Duodenal mucosa (tissue), 2 donors: ENCODE results near the gene MAGI2.
"Not testable (repeated sequence)": the region's sequence is repeated elsewhere in the genome, so short reads cannot be mapped to it uniquely, and the experiment has no call there.

Experiments
- H3K27ac ChIP-seq: one replicate; pipeline ENCODE4 v1.7.0; 2013; ENCODE audit warnings: low read depth, low read length
- H3K27me3 ChIP-seq, 2 donors: one replicate each; pipeline ENCODE4 v1.7.0; 2013; ENCODE audit warnings: low read length in 2 of 2, control low read depth in 1 of 2; ENCODE audit not compliant: insufficient read depth in 2 of 2, control insufficient read depth in 1 of 2
- H3K36me3 ChIP-seq, 2 donors: one replicate each; pipeline ENCODE4 v1.7.0; 2013; ENCODE audit warnings: low read length in 2 of 2, control low read depth in 1 of 2; ENCODE audit not compliant: insufficient read depth in 2 of 2, control insufficient read depth in 1 of 2
- H3K4me1 ChIP-seq, 2 donors: one replicate each; pipeline ENCODE4 v1.7.0; 2013; ENCODE audit warnings: low read length in 2 of 2, control low read depth in 1 of 2; ENCODE audit not compliant: insufficient read depth in 2 of 2, control insufficient read depth in 1 of 2
- H3K4me3 ChIP-seq, 2 donors: one replicate each; pipeline ENCODE4 v1.7.0; 2013; ENCODE audit warnings: low read length in 2 of 2, low read depth in 1 of 2
- H3K9ac ChIP-seq, 2 donors: one replicate each; pipeline ENCODE4 v1.7.0; 2013; ENCODE audit warnings: low read length in 2 of 2, low read depth in 1 of 2
- H3K9me3 ChIP-seq, 2 donors: one replicate each; pipeline ENCODE4 v1.7.0; 2013; ENCODE audit warnings: low read length in 2 of 2, control low read depth in 1 of 2; ENCODE audit not compliant: control insufficient read depth in 1 of 2

MAGI2 gene

DNA sequence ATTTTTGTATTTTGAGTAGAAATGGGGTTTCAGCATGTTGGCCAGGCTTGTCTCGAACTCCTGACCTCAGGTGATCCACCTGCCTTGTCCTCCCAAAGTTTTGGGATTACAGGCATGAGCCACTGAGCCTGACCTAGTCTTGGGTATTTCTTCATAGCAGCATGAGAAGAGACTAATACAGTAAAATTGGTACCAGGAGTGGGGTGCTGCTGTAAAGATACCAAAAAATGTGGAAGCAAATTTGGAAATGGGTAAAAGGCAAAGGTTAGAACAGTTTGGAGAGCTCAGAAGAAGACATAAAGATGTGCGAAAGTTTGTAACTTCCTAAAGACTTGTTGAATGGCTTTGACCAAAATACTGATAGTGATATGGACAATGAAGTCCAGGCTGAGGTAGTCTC is 433.8 kb downstream of the MAGI2 start:
- not testable (repeated sequence) for H3K36me3 ChIP-seq, H3K4me3 ChIP-seq, H3K9ac ChIP-seq, H3K9me3 ChIP-seq, H3K4me1 ChIP-seq, H3K27ac ChIP-seq, H3K27me3 ChIP-seq

DNA sequence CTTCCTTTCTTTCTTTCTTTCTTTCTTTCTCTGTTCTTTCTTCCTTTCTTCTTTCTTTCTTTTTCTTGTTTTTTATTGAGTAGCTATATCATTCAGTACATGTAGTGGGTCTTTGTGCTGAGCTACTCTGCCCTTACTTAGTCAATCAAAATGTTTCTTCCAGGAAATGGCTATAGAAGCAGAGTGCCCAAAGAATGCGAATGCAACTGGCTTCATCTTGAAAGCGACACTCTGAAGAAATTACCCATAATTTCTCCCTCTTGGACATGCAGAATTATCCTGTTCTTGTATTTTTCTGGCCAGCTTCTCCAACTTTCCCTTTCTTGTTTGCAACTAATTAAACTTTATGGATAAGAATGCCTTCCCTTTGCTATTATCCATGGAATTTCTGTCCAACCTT is 441.5 kb downstream of the MAGI2 start:
- Histone ChIP-seq H3K27me3 (no peaks in the 10 kb centered on the region), H3K36me3 (no peaks in the 10 kb centered on the region), H3K4me3 (no peak overlapping the region), H3K4me1 (no peaks in the 10 kb centered on the region), H3K27ac (no peak overlapping the region), H3K9ac (no peak overlapping the region), H3K9me3 (peaks cover 0 to 3% of the 10 kb centered on the region in 2 donors)

DNA sequence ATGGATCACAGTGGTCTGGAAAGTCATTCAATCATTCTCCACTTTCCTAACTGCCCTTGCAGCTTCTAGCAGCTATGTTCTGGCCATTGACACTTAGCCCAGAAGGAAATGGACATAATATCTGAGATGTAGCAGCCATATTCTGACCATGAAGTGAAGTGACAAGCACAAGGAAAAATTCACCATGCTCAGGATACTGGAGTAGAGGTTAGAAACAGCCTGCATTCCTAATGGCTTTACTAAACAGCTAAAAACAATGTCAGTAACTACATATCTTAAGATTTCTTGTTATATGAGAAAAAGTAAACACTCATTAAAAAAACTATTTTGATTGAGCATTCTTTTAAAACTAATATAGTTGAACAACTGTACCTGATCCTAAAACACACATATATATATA is 443.8 kb downstream of the MAGI2 start:
- H3K4me3 ChIP-seq, result no peak overlapping the region
- no peaks in the 10 kb centered on the region for H3K27me3 ChIP-seq
- H3K36me3 ChIP-seq, result no peaks in the 10 kb centered on the region
- H3K27ac ChIP-seq, result no peak overlapping the region
- H3K9me3 ChIP-seq, result no peaks in the 10 kb centered on the region
- H3K4me1 ChIP-seq, result no peaks in the 10 kb centered on the region
- no peak overlapping the region for H3K9ac ChIP-seq

DNA sequence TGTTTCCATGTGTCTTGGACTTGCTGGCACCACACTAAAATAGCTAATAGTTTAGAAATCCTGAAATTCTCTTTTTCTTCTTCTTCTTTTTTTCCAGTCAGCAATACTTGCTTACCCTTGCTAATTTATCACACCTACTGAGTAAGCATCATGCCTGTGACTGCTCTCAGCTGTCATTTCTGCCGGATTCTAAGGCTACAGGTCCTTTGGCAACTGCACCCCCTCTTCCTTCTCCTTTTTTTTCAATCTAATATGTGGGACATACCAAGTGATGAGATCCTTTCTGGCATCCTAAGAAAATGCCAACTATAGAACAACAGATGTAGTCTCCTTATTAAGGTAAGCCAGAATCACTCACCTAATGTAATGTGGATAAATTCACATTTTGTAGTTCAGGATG is 444.7 kb downstream of the MAGI2 start:
- Histone ChIP-seq H3K27me3 (no peaks in the 10 kb centered on the region), H3K27ac (no peak overlapping the region), H3K4me3 (no peak overlapping the region), H3K36me3 (no peaks in the 10 kb centered on the region), H3K9ac (no peak overlapping the region), H3K4me1 (no peaks in the 10 kb centered on the region), H3K9me3 (no peaks in the 10 kb centered on the region)

DNA sequence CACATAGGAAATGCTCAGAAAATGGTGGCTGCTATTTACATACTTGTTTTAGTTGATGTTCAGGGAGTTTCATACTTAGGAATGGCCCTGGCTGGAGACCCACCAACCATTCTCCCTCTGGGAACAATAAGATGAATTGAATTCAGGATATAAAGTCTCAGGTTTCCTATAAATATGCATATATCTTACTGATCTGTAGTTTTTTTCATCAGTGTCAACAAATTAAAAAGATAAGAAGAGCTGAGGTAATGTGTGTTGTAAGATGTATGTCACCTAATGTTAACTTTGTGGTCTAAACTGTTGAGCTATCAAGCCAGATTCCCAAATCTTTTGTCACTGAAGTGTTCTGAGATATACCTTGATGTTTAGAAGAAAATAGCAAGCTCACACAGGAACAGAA is 457.5 kb downstream of the MAGI2 start:
- H3K27ac ChIP-seq, result no peak overlapping the region
- no peak overlapping the region for H3K4me3 ChIP-seq
- H3K4me1 ChIP-seq, result no peaks in the 10 kb centered on the region
- H3K9me3 ChIP-seq, result no peaks in the 10 kb centered on the region
- H3K9ac ChIP-seq, result no peak overlapping the region
- no peaks in the 10 kb centered on the region for H3K36me3 ChIP-seq
- no peaks in the 10 kb centered on the region for H3K27me3 ChIP-seq

DNA sequence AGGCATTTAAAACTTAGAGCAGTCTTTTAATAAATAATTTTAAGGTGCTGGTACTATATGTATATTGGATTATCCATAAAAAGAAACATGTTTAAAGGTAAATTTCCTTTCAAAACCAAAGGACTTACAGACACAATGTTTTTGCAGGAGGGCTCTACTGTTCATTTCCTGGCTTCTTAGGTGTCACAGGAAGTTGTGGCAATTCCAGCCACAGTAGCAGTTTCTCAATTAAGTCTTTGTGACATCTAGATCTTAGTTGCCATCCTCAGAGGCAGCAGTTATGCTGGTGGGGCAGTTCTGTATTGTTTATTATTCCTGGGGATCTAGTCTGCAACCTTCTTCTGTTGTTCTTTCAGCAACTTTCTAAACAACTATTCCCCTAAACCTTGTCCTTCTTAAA is 460.1 kb downstream of the MAGI2 start:
- Histone ChIP-seq H3K9ac (no peak overlapping the region), H3K4me3 (no peak overlapping the region), H3K27me3 (no peaks in the 10 kb centered on the region), H3K4me1 (no peaks in the 10 kb centered on the region), H3K36me3 (no peaks in the 10 kb centered on the region), H3K9me3 (no peaks in the 10 kb centered on the region), H3K27ac (no peak overlapping the region)

DNA sequence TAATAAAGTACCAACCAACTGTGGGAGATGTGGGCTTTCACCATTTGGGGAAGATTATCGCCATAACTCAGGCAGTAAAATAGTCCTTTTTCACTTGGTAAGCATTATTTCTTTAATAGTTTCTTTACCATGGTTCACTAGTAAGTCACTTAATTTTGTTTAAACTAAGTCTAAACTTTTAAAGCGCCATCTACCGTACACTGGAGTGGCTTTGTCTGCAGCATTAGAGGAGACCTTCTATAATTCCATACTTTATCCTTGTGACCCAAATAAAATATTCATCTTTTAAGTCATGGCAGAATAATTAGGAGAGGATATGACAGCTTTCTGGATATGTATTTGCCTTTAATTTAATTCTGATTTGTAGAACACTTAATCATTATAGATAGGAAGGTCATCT is 468.0 kb downstream of the MAGI2 start:
- Histone ChIP-seq H3K27ac (no peak overlapping the region), H3K36me3 (no peaks in the 10 kb centered on the region), H3K4me1 (no peaks in the 10 kb centered on the region), H3K9me3 (no peaks in the 10 kb centered on the region), H3K4me3 (no peak overlapping the region), H3K9ac (no peak overlapping the region), H3K27me3 (no peaks in the 10 kb centered on the region)

DNA sequence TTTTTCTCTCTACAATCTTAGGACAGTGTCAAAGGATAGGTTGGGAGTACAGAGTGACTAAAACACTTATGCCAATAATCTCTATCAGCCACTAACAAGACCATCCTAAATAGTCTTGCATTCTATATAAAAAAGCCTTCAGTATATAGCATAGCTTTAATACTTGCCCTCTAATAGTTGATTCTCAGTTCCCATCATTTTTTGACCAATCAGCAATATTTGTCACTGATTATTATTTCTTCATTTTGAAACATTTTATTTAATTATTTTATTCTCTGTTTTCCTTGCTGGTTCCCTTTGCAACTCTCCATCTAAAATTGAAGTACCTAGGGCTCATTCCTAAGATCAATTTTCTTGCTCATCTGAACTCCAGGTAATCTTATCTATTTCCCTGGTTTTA is 470.0 kb downstream of the MAGI2 start:
- Histone ChIP-seq H3K4me1 (no peaks in the 10 kb centered on the region), H3K36me3 (no peaks in the 10 kb centered on the region), H3K4me3 (no peak overlapping the region), H3K9ac (no peak overlapping the region), H3K27me3 (no peaks in the 10 kb centered on the region), H3K9me3 (no peaks in the 10 kb centered on the region), H3K27ac (no peak overlapping the region)

DNA sequence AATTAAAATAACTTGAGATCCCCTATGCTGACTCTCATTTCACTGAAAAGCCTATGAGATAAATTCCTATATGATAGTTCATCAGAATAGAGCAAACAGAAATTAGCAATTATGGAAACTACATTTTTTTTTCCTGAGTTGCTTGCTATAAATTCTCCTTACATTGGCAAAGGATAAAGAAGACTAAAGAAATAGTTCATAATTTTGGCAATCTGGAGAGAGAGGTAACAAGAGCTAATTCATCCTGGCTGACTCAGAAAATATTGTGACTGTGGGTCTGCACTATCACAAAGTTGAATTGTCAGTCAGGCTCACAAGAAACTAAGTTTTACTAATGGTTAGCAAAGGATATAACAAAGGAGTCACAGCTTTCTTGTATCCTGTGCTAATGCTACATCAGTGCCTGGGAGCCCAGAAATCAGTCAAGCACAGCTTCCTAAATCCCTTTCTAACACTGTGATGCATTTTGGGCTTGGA is 483.0 kb downstream of the MAGI2 start:
- Histone ChIP-seq H3K27ac (no peak overlapping the region), H3K36me3 (no peaks in the 10 kb centered on the region), H3K4me3 (no peak overlapping the region), H3K27me3 (no peaks in the 10 kb centered on the region), H3K4me1 (no peaks in the 10 kb centered on the region), H3K9me3 (no peaks in the 10 kb centered on the region), H3K9ac (no peak overlapping the region)

DNA sequence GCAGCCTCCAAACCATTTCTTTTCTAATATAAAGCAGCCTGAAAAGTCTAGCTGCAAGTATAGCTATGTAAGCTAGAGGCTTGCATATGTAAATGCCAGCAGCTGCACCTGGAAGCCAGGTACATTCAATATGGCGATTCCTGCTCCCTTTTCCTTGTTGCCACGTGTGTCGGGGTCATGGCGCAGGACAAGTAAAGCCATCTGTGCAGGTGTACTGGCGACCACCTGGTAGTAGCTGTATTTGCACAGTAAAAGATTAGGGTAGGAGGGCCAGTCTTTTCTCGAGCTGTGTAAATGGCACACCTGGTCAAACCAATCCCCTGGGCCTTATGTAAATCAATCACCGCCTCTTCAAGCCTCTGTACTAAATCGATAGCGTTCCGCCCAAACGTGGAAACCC is 484.5 kb downstream of the MAGI2 start:
- no peak overlapping the region for H3K4me3 ChIP-seq
- no peak overlapping the region for H3K27ac ChIP-seq
- no peaks in the 10 kb centered on the region for H3K9me3 ChIP-seq
- no peaks in the 10 kb centered on the region for H3K4me1 ChIP-seq
- no peaks in the 10 kb centered on the region for H3K36me3 ChIP-seq
- no peak overlapping the region for H3K9ac ChIP-seq
- no peaks in the 10 kb centered on the region for H3K27me3 ChIP-seq

DNA sequence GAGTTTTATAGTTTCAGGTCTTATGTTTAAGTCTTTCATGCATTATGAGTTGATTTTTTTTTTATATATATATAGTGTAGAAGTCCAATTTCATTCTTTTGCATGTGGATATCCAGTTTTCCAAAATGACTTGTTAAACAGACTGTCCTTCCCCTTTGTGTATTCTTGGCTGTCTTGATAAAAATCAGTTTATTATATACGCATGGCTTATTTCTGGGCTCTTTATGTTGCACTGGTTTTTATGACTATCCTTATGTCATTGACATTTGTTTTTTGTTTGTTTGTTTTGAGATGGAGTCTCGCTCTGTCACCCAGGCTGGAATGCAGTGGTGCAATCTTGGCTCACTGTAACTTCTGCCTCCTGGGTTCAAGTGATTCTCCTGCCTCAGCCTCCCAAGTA is 485.9 kb downstream of the MAGI2 start:
- H3K9ac ChIP-seq, H3K4me1 ChIP-seq, H3K9me3 ChIP-seq, H3K36me3 ChIP-seq, H3K4me3 ChIP-seq, H3K27me3 ChIP-seq, H3K27ac ChIP-seq: not testable (repeated sequence)
